ENCODE measurements around the gene DGKI.

Gene DGKI

GRCh38 chr7:137681657-137682562 lies 164.9 kb downstream of the DGKI start:
- DNase-seq (ENCODE audit: low spot score in 2 of 2): no peak
- no peaks in the 10 kb centered on the region for H3K4me1 Mint-ChIP-seq
- H3K27me3 Mint-ChIP-seq: no peaks in the 10 kb centered on the region
- H3K27ac Mint-ChIP-seq (ENCODE audit: low read depth): no peak overlapping the region
- no peak for ATAC-seq (replicated peaks; ENCODE audit: extremely low read depth, poor library complexity, severe bottlenecking)
- H3K4me3 Mint-ChIP-seq: no peak overlapping the region
- H3K36me3 Mint-ChIP-seq (ENCODE audit: insufficient read depth): no peaks in the 10 kb centered on the region
- no peaks in the 10 kb centered on the region for H3K9me3 Mint-ChIP-seq

GRCh38 chr7:137674551-137675409 lies 172.0 kb downstream of the DGKI start:
- Mint-ChIP-seq H3K36me3 (ENCODE audit: insufficient read depth) (no peaks in the 10 kb centered on the region), H3K9me3 (no peaks in the 10 kb centered on the region), H3K27ac (ENCODE audit: low read depth) (no peak overlapping the region), H3K4me1 (no peaks in the 10 kb centered on the region), H3K27me3 (peaks cover 23% of the 10 kb centered on the region), H3K4me3 (no peak overlapping the region)
- DNase-seq (ENCODE audit: low spot score in 2 of 2) (no peak), ATAC-seq (replicated peaks; ENCODE audit: extremely low read depth, poor library complexity, severe bottlenecking) (no peak)

- Mint-ChIP-seq H3K4me3 (no peak overlapping the region), H3K36me3 (ENCODE audit: insufficient read depth) (no peaks in the 10 kb centered on the region), H3K9me3 (no peaks in the 10 kb centered on the region), H3K27ac (ENCODE audit: low read depth) (no peak overlapping the region), H3K27me3 (peaks cover 23% of the 10 kb centered on the region), H3K4me1 (no peaks in the 10 kb centered on the region)
- ATAC-seq (replicated peaks; ENCODE audit: extremely low read depth, poor library complexity, severe bottlenecking) (no peak), DNase-seq (ENCODE audit: low spot score in 2 of 2) (no peak)
These were observed 172.7 kb downstream of the DGKI start for GRCh38 chr7:137674048-137674447.

GRCh38 chr7:137671920-137672319 lies 174.9 kb downstream of the DGKI start:
- Mint-ChIP-seq H3K4me1 (no peaks in the 10 kb centered on the region), H3K36me3 (ENCODE audit: insufficient read depth) (no peaks in the 10 kb centered on the region), H3K9me3 (no peaks in the 10 kb centered on the region), H3K27ac (ENCODE audit: low read depth) (no peak overlapping the region), H3K27me3 (peaks cover 23% of the 10 kb centered on the region), H3K4me3 (no peak overlapping the region)
- DNase-seq (ENCODE audit: low spot score in 2 of 2) (no peak), ATAC-seq (replicated peaks; ENCODE audit: extremely low read depth, poor library complexity, severe bottlenecking) (no peak)

GRCh38 chr7:137670222-137671064 lies 176.3 kb downstream of the DGKI start:
- Mint-ChIP-seq H3K4me3 (no peak overlapping the region), H3K27me3 (peaks cover 11% of the 10 kb centered on the region), H3K36me3 (ENCODE audit: insufficient read depth) (no peaks in the 10 kb centered on the region), H3K9me3 (no peaks in the 10 kb centered on the region), H3K27ac (ENCODE audit: low read depth) (no peak overlapping the region), H3K4me1 (no peaks in the 10 kb centered on the region)
- no peak for DNase-seq (ENCODE audit: low spot score in 2 of 2)
- no peak for ATAC-seq (replicated peaks; ENCODE audit: extremely low read depth, poor library complexity, severe bottlenecking)

GRCh38 chr7:137669706-137670105 lies 177.1 kb downstream of the DGKI start:
- no peak overlapping the region for H3K4me3 Mint-ChIP-seq
- DNase-seq (ENCODE audit: low spot score in 2 of 2) (no peak), ATAC-seq (replicated peaks; ENCODE audit: extremely low read depth, poor library complexity, severe bottlenecking) (no peak)
- peaks cover 10% of the 10 kb centered on the region for H3K27me3 Mint-ChIP-seq
- H3K4me1 Mint-ChIP-seq: no peaks in the 10 kb centered on the region
- no peaks in the 10 kb centered on the region for H3K36me3 Mint-ChIP-seq (ENCODE audit: insufficient read depth)
- no peak overlapping the region for H3K27ac Mint-ChIP-seq (ENCODE audit: low read depth)
- H3K9me3 Mint-ChIP-seq: no peaks in the 10 kb centered on the region

- Mint-ChIP-seq H3K36me3 (ENCODE audit: insufficient read depth) (no peaks in the 10 kb centered on the region), H3K4me3 (no peak overlapping the region), H3K27ac (ENCODE audit: low read depth) (no peak overlapping the region), H3K9me3 (no peaks in the 10 kb centered on the region), H3K4me1 (no peaks in the 10 kb centered on the region), H3K27me3 (peaks cover 14% of the 10 kb centered on the region)
- no peak for DNase-seq (ENCODE audit: low spot score in 2 of 2)
- ATAC-seq (replicated peaks; ENCODE audit: extremely low read depth, poor library complexity, severe bottlenecking): no peak
These were observed 178.4 kb downstream of the DGKI start for GRCh38 chr7:137668404-137668803.

GRCh38 chr7:137667633-137668387 lies 179.0 kb downstream of the DGKI start:
- H3K36me3 Mint-ChIP-seq (ENCODE audit: insufficient read depth): no peaks in the 10 kb centered on the region
- H3K4me3 Mint-ChIP-seq: no peak overlapping the region
- ATAC-seq (replicated peaks; ENCODE audit: extremely low read depth, poor library complexity, severe bottlenecking) (no peak), DNase-seq (ENCODE audit: low spot score in 2 of 2) (no peak)
- H3K9me3 Mint-ChIP-seq: no peaks in the 10 kb centered on the region
- H3K4me1 Mint-ChIP-seq: no peaks in the 10 kb centered on the region
- no peak overlapping the region for H3K27ac Mint-ChIP-seq (ENCODE audit: low read depth)
- peaks cover 20% of the 10 kb centered on the region for H3K27me3 Mint-ChIP-seq

GRCh38 chr7:137664846-137665245 lies 181.9 kb downstream of the DGKI start:
- ATAC-seq (replicated peaks; ENCODE audit: extremely low read depth, poor library complexity, severe bottlenecking): no peak
- DNase-seq (ENCODE audit: low spot score in 2 of 2): no peak
- Mint-ChIP-seq H3K4me3 (no peak overlapping the region), H3K9me3 (no peaks in the 10 kb centered on the region), H3K27ac (ENCODE audit: low read depth) (no peak overlapping the region), H3K4me1 (no peaks in the 10 kb centered on the region), H3K27me3 (peaks cover 30% of the 10 kb centered on the region), H3K36me3 (ENCODE audit: insufficient read depth) (no peaks in the 10 kb centered on the region)

GRCh38 chr7:137661634-137662033 lies 185.1 kb downstream of the DGKI start:
- Mint-ChIP-seq H3K4me3 (no peak overlapping the region), H3K36me3 (ENCODE audit: insufficient read depth) (no peaks in the 10 kb centered on the region), H3K4me1 (no peaks in the 10 kb centered on the region), H3K27ac (ENCODE audit: low read depth) (no peak overlapping the region), H3K27me3 (peaks cover 42% of the 10 kb centered on the region), H3K9me3 (no peaks in the 10 kb centered on the region)
- ATAC-seq (replicated peaks; ENCODE audit: extremely low read depth, poor library complexity, severe bottlenecking) (no peak), DNase-seq (ENCODE audit: low spot score in 2 of 2) (no peak)

GRCh38 chr7:137658190-137658900 lies 188.4 kb downstream of the DGKI start:
- DNase-seq (ENCODE audit: low spot score in 2 of 2) (no peak), ATAC-seq (replicated peaks; ENCODE audit: extremely low read depth, poor library complexity, severe bottlenecking) (no peak)
- H3K4me3 Mint-ChIP-seq: no peak overlapping the region
- no peak overlapping the region for H3K27ac Mint-ChIP-seq (ENCODE audit: low read depth)
- H3K9me3 Mint-ChIP-seq: no peaks in the 10 kb centered on the region
- H3K4me1 Mint-ChIP-seq: no peaks in the 10 kb centered on the region
- H3K27me3 Mint-ChIP-seq: peaks cover 46% of the 10 kb centered on the region
- no peaks in the 10 kb centered on the region for H3K36me3 Mint-ChIP-seq (ENCODE audit: insufficient read depth)
